HS-5 (cell line): ENCODE data around the gene BFSP2.
A peak's percentile ranks its signal among the peaks of the same experiment; 100 is the strongest.

Source experiments
- DNase-seq: peaks from one replicate; pipeline ENCODE4 v3.0.0-alpha.2; 2012; ENCODE audit warnings: low read depth

Gene BFSP2

GRCh38 chr3:133383741-133384140 lies 16.1 kb upstream of the BFSP2 start:
- no peak for DNase-seq

- no peak for DNase-seq
Observed at GRCh38 chr3:133384331-133385027, 15.4 kb upstream of the BFSP2 start.

GRCh38 chr3:133386876-133387275 lies 13.0 kb upstream of the BFSP2 start:
- DNase-seq = no peak

GRCh38 chr3:133387341-133387740 lies 12.5 kb upstream of the BFSP2 start:
- no peak for DNase-seq

GRCh38 chr3:133388696-133389395 lies 11.0 kb upstream of the BFSP2 start:
- no peak for DNase-seq

- no peak for DNase-seq
Observed at GRCh38 chr3:133390715-133391114, 9.1 kb upstream of the BFSP2 start.

- no peak for DNase-seq
Observed at GRCh38 chr3:133393204-133393603, 6.7 kb upstream of the BFSP2 start.

GRCh38 chr3:133393691-133394474 lies 6.0 kb upstream of the BFSP2 start:
- DNase-seq = no peak

GRCh38 chr3:133394561-133395311 lies 5.1 kb upstream of the BFSP2 start:
- DNase-seq = no peak

GRCh38 chr3:133396906-133397305 lies 3.0 kb upstream of the BFSP2 start:
- no peak for DNase-seq

GRCh38 chr3:133401374-133402135 lies 1.7 kb downstream of the BFSP2 start:
- no peak for DNase-seq

GRCh38 chr3:133404920-133405319 lies 5.1 kb downstream of the BFSP2 start:
- DNase-seq = no peak

- no peak for DNase-seq
Observed at GRCh38 chr3:133408366-133408765, 8.5 kb downstream of the BFSP2 start.

- DNase-seq = peak; percentile 32
Observed at GRCh38 chr3:133408961-133409360, 9.1 kb downstream of the BFSP2 start.

- DNase-seq = no peak
Observed at GRCh38 chr3:133410191-133410892, 10.5 kb downstream of the BFSP2 start.

GRCh38 chr3:133412183-133413132 lies 12.6 kb downstream of the BFSP2 start:
- no peak for DNase-seq

- DNase-seq = no peak
Observed at GRCh38 chr3:133413161-133414020, 13.5 kb downstream of the BFSP2 start.

- DNase-seq = no peak
Observed at GRCh38 chr3:133414021-133414392, 14.2 kb downstream of the BFSP2 start.

GRCh38 chr3:133418361-133418760 lies 18.5 kb downstream of the BFSP2 start:
- no peak for DNase-seq
